ENCODE measurements around the gene ARHGAP35.

- peak; percentile 23 to 35 for TF ChIP-seq POLR2AphosphoS5 (IDR thresholded peaks at IDR 0.05)
- TF ChIP-seq EP300 (IDR thresholded peaks at IDR 0.05): no peak
- no peak for TF ChIP-seq POLR2A (IDR thresholded peaks at IDR 0.05; ENCODE audit: low read depth)
- no peak for TF ChIP-seq CTCF (IDR thresholded peaks at IDR 0.05)
These were observed 19.2 kb upstream of the ARHGAP35 start for GRCh38 chr19:46841458-46842083.

All from esophagus muscularis mucosa (tissue), 4 donors.